SK-N-MC (cell line): ENCODE measurements around the gene CFAP20DC.
"Not testable (repeated sequence)": the region's sequence is repeated elsewhere in the genome, so short reads cannot be mapped to it uniquely, and the experiment has no call there.

Source experiments
- DNase-seq: peaks from one replicate; pipeline ENCODE4 v3.0.0-alpha.2; 2011; ENCODE audit warnings: low read depth, low spot score
- H3K27ac ChIP-seq: fragments of 200-600 bp; sonication (generic); 2 replicates; pipeline ENCODE4 v1.5.1; 2016; ENCODE audit warnings: mixed run types
- H3K36me3 ChIP-seq: fragments of 200-600 bp; sonication (generic); 2 replicates; pipeline ENCODE4 v1.6.1; 2017; ENCODE audit warnings: antibody characterized with exemption, low read length, mixed read lengths; ENCODE audit not compliant: insufficient read depth
- H3K4me3 ChIP-seq: fragments of 200-600 bp; sonication (generic); 2 replicates; pipeline ENCODE4 v1.5.1; 2016
- H3K9ac ChIP-seq: fragments of 200-600 bp; sonication (generic); 2 replicates; pipeline ENCODE4 v1.8.0; 2017; ENCODE audit warnings: mixed run types, mixed read lengths; ENCODE audit not compliant: insufficient read length
- H3K9me3 ChIP-seq: fragments of 200-600 bp; sonication (generic); 2 replicates; pipeline ENCODE4 v1.6.1; 2017; ENCODE audit warnings: low read depth, mild to moderate bottlenecking, antibody characterized with exemption, low read length, moderate library complexity, mixed read lengths
- EZH2 ChIP-seq: fragments of 200-600 bp; sonication (generic); IDR thresholded peaks from one replicate; pipeline ENCODE4 v1.6.1; 2017; ENCODE audit warnings: antibody characterized with exemption
- FOXP2 ChIP-seq: optimal IDR thresholded peaks from 2 replicates; pipeline ENCODE3; 2011; ENCODE audit warnings: mild to moderate bottlenecking, moderate library complexity; ENCODE audit not compliant: insufficient read depth; ENCODE audit errors: extremely low read length, control extremely low read depth
- POLR2AphosphoS5 ChIP-seq: IDR thresholded peaks from 2 replicates; pipeline ENCODE4 v1.6.1; 2012; ENCODE audit warnings: mild to moderate bottlenecking, low read depth, low read length, borderline replicate concordance

Gene CFAP20DC

GRCh38 chr3:58698246-58698645, 351.6 kb downstream of the CFAP20DC start:
- DNase-seq = no peak
- no peak for TF ChIP-seq EZH2
- no peak for TF ChIP-seq FOXP2
- TF ChIP-seq POLR2AphosphoS5 = no peak
- H3K27ac ChIP-seq = no peak overlapping the region
- H3K36me3 ChIP-seq = no peaks in the 10 kb centered on the region
- H3K9me3 ChIP-seq = no peaks in the 10 kb centered on the region
- no peak overlapping the region for H3K4me3 ChIP-seq
- H3K9ac ChIP-seq = no peak overlapping the region

- no peak for TF ChIP-seq FOXP2
- no peak for TF ChIP-seq POLR2AphosphoS5
- no peak for TF ChIP-seq EZH2
- Histone ChIP-seq H3K4me3 (no peak overlapping the region), H3K27ac (no peak overlapping the region), H3K9ac (no peak overlapping the region), H3K9me3 (no peaks in the 10 kb centered on the region), H3K36me3 (no peaks in the 10 kb centered on the region)
- no peak for DNase-seq
Measured at GRCh38 chr3:58697561-58697960, 352.3 kb downstream of the CFAP20DC start.

- DNase-seq, H3K4me3 ChIP-seq, H3K9me3 ChIP-seq, H3K9ac ChIP-seq, H3K36me3 ChIP-seq, H3K27ac ChIP-seq: not testable (repeated sequence)
Measured at GRCh38 chr3:58696813-58697212, 353.0 kb downstream of the CFAP20DC start.

DNA sequence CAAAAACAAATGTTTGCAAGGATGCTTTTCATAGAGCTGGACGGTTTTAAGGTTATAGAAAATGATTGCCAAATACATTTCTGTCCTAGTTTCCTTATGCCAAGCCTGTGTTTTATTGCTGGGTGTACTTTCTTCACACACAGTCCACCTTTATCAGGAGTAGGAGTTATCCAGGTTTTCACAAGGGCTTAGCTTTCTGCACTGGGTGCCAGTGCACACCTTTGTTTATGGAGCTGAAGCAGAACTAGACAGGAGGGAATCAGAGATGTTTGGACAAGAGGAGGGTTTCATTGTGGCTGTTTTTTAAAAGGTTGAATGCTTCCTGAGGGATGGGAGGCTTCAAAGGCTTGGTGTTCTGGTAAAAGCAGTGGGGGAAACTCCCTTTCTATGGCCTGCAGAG, 353.7 kb downstream of the CFAP20DC start:
- H3K36me3 ChIP-seq = no peaks in the 10 kb centered on the region
- DNase-seq = no peak
- no peak overlapping the region for H3K9ac ChIP-seq
- H3K4me3 ChIP-seq = no peak overlapping the region
- no peak overlapping the region for H3K27ac ChIP-seq
- TF ChIP-seq POLR2AphosphoS5 = no peak
- no peak for TF ChIP-seq EZH2
- TF ChIP-seq FOXP2 = no peak
- H3K9me3 ChIP-seq = no peaks in the 10 kb centered on the region

- H3K4me3 ChIP-seq, H3K9me3 ChIP-seq, DNase-seq, H3K9ac ChIP-seq, H3K36me3 ChIP-seq, H3K27ac ChIP-seq: not testable (repeated sequence)
Measured at GRCh38 chr3:58695284-58695683, 354.5 kb downstream of the CFAP20DC start.

DNA sequence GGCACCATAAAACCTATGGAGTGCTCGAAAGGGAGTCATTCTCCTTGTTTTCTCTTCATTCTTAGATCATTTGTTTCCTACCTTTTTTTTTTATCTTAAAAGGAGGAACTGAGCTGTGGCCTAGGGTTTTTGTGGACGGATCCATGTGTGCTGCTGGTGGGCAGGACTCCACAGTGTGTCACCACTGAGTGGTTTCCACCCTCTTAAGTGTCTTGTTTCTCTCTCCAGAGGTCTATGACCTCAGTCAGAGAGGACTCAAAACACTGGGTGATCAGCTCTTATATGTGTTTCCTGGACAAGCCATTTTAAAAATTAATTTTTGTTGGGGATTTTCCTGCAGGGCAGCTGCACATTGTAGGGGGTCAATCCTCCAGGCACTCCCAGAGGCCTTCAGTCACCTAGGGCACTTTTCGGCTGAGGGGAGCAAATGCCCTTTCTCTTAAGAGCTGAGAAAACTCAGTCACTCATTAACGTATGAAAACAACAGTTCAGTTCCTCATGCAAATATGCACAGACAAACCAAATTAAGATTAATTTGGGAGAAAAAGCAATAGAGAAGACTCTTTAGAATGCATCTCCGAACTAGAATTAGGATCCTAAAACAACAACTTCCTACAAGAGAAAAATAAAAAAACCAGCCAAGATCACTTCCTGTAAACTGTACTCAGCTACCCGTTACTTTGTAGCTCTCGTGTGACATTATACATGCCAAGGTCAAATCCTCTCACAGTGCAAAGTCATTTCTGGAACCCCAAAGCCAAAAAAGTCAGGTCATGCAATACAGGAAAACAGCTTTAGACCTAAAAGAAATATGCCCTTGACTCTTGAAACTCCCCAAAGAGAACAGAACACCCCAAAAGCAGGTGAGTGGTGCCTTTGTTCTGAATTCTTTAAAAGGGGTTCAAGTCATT, 355.6 kb downstream of the CFAP20DC start:
- no peak for TF ChIP-seq POLR2AphosphoS5
- no peak for TF ChIP-seq EZH2
- no peak for TF ChIP-seq FOXP2
- no peaks in the 10 kb centered on the region for H3K9me3 ChIP-seq
- DNase-seq = no peak

GRCh38 chr3:58692484-58692883, 357.3 kb downstream of the CFAP20DC start:
- TF ChIP-seq EZH2 (no peak), FOXP2 (no peak)
- Histone ChIP-seq H3K36me3 (no peaks in the 10 kb centered on the region), H3K27ac (no peak overlapping the region), H3K9ac (no peak overlapping the region), H3K4me3 (no peak overlapping the region), H3K9me3 (no peaks in the 10 kb centered on the region)
- DNase-seq = no peak

More for the DNA sequence above, 355.6 kb downstream of the CFAP20DC start:
- Histone ChIP-seq H3K36me3 (no peaks in the 10 kb centered on the region), H3K9ac (no peak overlapping the region), H3K27ac (no peak overlapping the region), H3K4me3 (no peak overlapping the region)
